Panc1 (cell line): ENCODE results near the gene ZNF622. TPM values are rescaled to one million over a fixed set of nuclear protein-coding genes. Genes with fewer than 3 reads are reported as not detected.

Experiments
- ATAC-seq: fragments of 200-7000 bp; cut with Tn5 transposase; 2 replicates; pipeline ENCODE4 v1.9.1; 2020; ENCODE audit warnings: mild to moderate bottlenecking, moderate library complexity
- BruUV-seq: library from RNA; stranded (reverse); fragments of 400-500 nt; replicated peaks from 2 replicates; lab custom pipeline; 2021; lab: Mats Ljungman, UMichigan
- CTCF ChIA-PET: fragments of 300-600 bp; sonication (Branson Sonifier 250); formaldehyde crosslinking; loops from one replicate; lab custom pipeline; 2022; ENCODE audit warnings: antibody characterized with exemption; lab: Charles Lee
- POLR2A ChIA-PET: fragments of 300-600 bp; sonication (Branson Sonifier 250); formaldehyde crosslinking; loops from one replicate; lab custom pipeline; 2022; ENCODE audit warnings: antibody characterized with exemption; lab: Charles Lee
- DNase-seq: peaks from one replicate; pipeline ENCODE4 v3.0.0-alpha.2; 2010; ENCODE audit warnings: low read depth, low spot score
- H3K27ac ChIP-seq: 2 replicates; pipeline ENCODE4 v1.5.1; 2011; ENCODE audit warnings: mild to moderate bottlenecking, low read length, inconsistent platforms
- H3K27me3 ChIP-seq: fragments of 200-500 bp; sonication (Bioruptor generic); 2 replicates; pipeline ENCODE4 v1.6.0; 2014; ENCODE audit warnings: low read length, inconsistent platforms; ENCODE audit not compliant: control insufficient read depth, insufficient read depth
- H3K36me3 ChIP-seq: fragments of 200-500 bp; sonication (Bioruptor generic); 2 replicates; pipeline ENCODE4 v1.5.1; 2014; ENCODE audit warnings: inconsistent platforms, mild to moderate bottlenecking, low read length, moderate library complexity; ENCODE audit not compliant: control insufficient read depth, insufficient read depth
- H3K4me1 ChIP-seq: 2 replicates; pipeline ENCODE4 v1.5.1; 2011; ENCODE audit warnings: inconsistent platforms, mild to moderate bottlenecking, low read length, moderate library complexity; ENCODE audit not compliant: control insufficient read depth, insufficient read depth
- H3K4me3 ChIP-seq, 2 experiments: 2 replicates each; pipeline ENCODE4 v1.5.1; 2011 to 2012; ENCODE audit warnings: low read depth in 2 of 2, low read length in 2 of 2, mild to moderate bottlenecking in 2 of 2, inconsistent platforms in 1 of 2, moderate library complexity in 1 of 2
- H3K9me3 ChIP-seq: fragments of 200-500 bp; sonication (Bioruptor generic); 2 replicates; pipeline ENCODE4 v1.5.1; 2014; ENCODE audit warnings: low read depth, mild to moderate bottlenecking, inconsistent platforms, low read length, moderate library complexity; ENCODE audit not compliant: control insufficient read depth, insufficient read depth
- CTCF ChIP-seq: fragments of 450-650 bp; IDR thresholded peaks from 2 replicates; pipeline ENCODE4 v1.5.1; 2017; ENCODE audit warnings: mild to moderate bottlenecking
- POLR2AphosphoS5 ChIP-seq: IDR thresholded peaks from 2 replicates; pipeline ENCODE4 v1.6.1; 2012; ENCODE audit warnings: mild to moderate bottlenecking, low read depth, low read length, moderate library complexity
- REST ChIP-seq, 2 experiments: IDR thresholded peaks; 2 replicates each; pipeline ENCODE4 v1.6.1; 2011 to 2012; ENCODE audit warnings: low read depth in 2 of 2, control low read depth in 1 of 2, low read length in 1 of 2, mild to moderate bottlenecking in 1 of 2, moderate library complexity in 1 of 2; ENCODE audit not compliant: insufficient read depth in 1 of 2
- SIN3A ChIP-seq: IDR thresholded peaks from 2 replicates; pipeline ENCODE4 v1.6.1; 2012; ENCODE audit warnings: low read depth, mild to moderate bottlenecking, low read length, moderate library complexity, borderline replicate concordance; ENCODE audit not compliant: insufficient read depth
- TCF7L2 ChIP-seq: IDR thresholded peaks from 2 replicates; pipeline ENCODE4 v1.6.1; 2011; ENCODE audit warnings: mild to moderate bottlenecking, low read depth, low read length, inconsistent platforms
- in situ Hi-C: cut with HindIII; loops from 2 replicates; pipeline ENCODE4 v1.10.0; 2016; ENCODE audit warnings: low sequenced_read_pairs, low pct_unique_long_range_greater_than_20kb
- intact Hi-C: fragments of 100-400 bp; cut with micrococcal nuclease; formaldehyde crosslinking; loops from one replicate; pipeline ENCODE4 v1.10.0; 2022; ENCODE audit not compliant: unreplicated experiment
- total RNA-seq: library from RNA; stranded (reverse); gene quantifications from one replicate; pipeline ENCODE4 v1.2.1, GENCODE V29; 2021; ENCODE audit not compliant: unreplicated experiment

Gene ZNF622
- total RNA-seq, 1 experiment from 2014 or later = 29.3 TPM

- intact Hi-C loops (no loop called here), in situ Hi-C loops (no loop called here)
- Histone ChIP-seq H3K9me3 (no peaks in the 10 kb centered on the region), H3K36me3 (peaks cover 48% of the 10 kb centered on the region), H3K4me3 (no peak overlapping the region), H3K4me1 (peaks cover 14% of the 10 kb centered on the region; the same call in 1 of the 2 replicates), H3K27ac (no peak overlapping the region), H3K27me3 (no peaks in the 10 kb centered on the region)
- BruUV-seq = no TSS peak
- ChIA-PET POLR2A (interaction anchor here (0.6 kb wide), 1 partner anchor 344 kb away, joined by 6 read pairs; no protein-coding TSS in a partner anchor), CTCF (no interaction called here)
- TF ChIP-seq TCF7L2 = no peak
- no peak for TF ChIP-seq POLR2AphosphoS5
- TF ChIP-seq REST (IDR thresholded peaks at IDR 0.05; ENCODE audit: insufficient read depth in 1 of 2, low read depth in 2 of 2, low read length in 1 of 2) = no peak
- TF ChIP-seq CTCF = no peak
- TF ChIP-seq SIN3A = no peak
- DNase-seq = no peak
- ATAC-seq = no peak
These were observed 6.1 kb downstream of the ZNF622 start for GRCh38 chr5:16459451-16459850.

GRCh38 chr5:16457853-16458252 is 7.7 kb downstream of the ZNF622 start:
- Histone ChIP-seq H3K9me3 (no peaks in the 10 kb centered on the region), H3K4me3 (no peak overlapping the region), H3K27me3 (no peaks in the 10 kb centered on the region), H3K36me3 (peaks cover 44% of the 10 kb centered on the region), H3K27ac (no peak overlapping the region), H3K4me1 (0 out of 2 replicates have a peak, but pooled peaks cover 3% of the 10 kb centered on the region)
- no peak for DNase-seq
- no peak for ATAC-seq
- in situ Hi-C loops (no loop called here), intact Hi-C loops (no loop called here)
- BruUV-seq = no TSS peak
- TF ChIP-seq CTCF (no peak; the same call in 1 of the 2 replicates), SIN3A (no peak), REST (IDR thresholded peaks at IDR 0.05; ENCODE audit: insufficient read depth in 1 of 2, low read depth in 2 of 2, low read length in 1 of 2) (no peak), POLR2AphosphoS5 (no peak), TCF7L2 (no peak)
- POLR2A ChIA-PET = no interaction called here
- CTCF ChIA-PET = interaction anchor here (4.1 kb wide), 1 partner anchor 297 kb away, joined by 19 read pairs; no protein-coding TSS in a partner anchor
